ENCODE data around the gene KCNJ12. TPM values are rescaled to one million over a fixed set of nuclear protein-coding genes. Genes with fewer than 3 reads are reported as not detected.
A peak's percentile ranks its signal among the peaks of the same experiment; 100 is the strongest.
"Not testable (repeated sequence)": the region's sequence is repeated elsewhere in the genome, so short reads cannot be mapped to it uniquely, and the experiment has no call there.

KCNJ12 gene
- 1 to 10 TPM; 1.2 to 3.8 (median 2.0) TPM for total RNA-seq

DNA sequence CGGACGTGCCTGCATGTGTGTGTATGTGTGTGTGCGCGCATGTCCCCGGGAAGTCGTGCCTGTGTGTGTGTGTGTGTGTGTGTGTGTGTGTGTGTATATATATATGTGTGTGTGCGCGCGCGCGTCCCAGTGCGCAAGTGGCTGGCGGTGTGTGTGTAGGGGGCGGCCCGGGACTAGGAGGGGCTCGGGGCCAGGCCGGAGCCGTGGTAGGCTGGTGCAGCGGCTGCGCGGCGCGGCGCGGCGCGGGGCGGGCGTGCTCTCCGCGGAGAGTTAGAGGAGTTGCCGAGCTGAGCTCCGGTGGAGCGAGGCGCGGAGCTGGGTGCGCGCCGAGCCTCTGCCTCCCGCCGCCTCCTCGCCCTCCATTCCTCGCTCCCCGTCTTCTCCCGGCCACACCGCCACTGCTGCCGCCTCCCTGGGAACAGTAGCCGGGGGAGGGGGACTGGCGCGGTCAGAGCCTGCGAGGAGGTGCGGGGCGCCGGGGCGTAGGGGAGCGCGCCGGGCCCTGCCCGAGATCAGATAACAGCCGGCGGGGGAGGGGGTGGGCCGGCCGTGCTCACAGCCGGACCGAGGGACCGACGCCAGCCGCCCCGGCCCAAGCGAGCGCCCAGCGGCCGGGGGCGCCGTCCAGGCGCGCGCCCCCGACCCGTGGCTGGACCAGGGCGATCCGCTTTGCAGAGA lies at the start of gene KCNJ12:
KCNJ12 (plus strand) TSS at position 277 of the 678 bp plus-strand sequence. CDS start 38,986 bp downstream, outside the sequence.
- H3K36me3 ChIP-seq = no peaks in the 10 kb centered on the region
- DNase-seq (peak in 1 of 2 donors; percentile 89), ATAC-seq (ENCODE audit: low FRiP score in 2 of 2) (peak in 1 of 2 donors; percentile 72)
- H3K9me3 ChIP-seq = no peaks in the 10 kb centered on the region
- peaks cover 15 to 29% (median 23%) of the 10 kb centered on the region in 4 donors for H3K4me1 ChIP-seq
- no peak for TF ChIP-seq POLR2A (IDR thresholded peaks at IDR 0.05)
- TF ChIP-seq EP300 (IDR thresholded peaks at IDR 0.05) = no peak
- TF ChIP-seq, protein P1, sequence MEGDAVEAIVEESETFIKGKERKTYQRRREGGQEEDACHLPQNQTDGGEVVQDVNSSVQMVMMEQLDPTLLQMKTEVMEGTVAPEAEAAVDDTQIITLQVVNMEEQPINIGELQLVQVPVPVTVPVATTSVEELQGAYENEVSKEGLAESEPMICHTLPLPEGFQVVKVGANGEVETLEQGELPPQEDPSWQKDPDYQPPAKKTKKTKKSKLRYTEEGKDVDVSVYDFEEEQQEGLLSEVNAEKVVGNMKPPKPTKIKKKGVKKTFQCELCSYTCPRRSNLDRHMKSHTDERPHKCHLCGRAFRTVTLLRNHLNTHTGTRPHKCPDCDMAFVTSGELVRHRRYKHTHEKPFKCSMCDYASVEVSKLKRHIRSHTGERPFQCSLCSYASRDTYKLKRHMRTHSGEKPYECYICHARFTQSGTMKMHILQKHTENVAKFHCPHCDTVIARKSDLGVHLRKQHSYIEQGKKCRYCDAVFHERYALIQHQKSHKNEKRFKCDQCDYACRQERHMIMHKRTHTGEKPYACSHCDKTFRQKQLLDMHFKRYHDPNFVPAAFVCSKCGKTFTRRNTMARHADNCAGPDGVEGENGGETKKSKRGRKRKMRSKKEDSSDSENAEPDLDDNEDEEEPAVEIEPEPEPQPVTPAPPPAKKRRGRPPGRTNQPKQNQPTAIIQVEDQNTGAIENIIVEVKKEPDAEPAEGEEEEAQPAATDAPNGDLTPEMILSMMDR (IDR thresholded peaks at IDR 0.05) = no peak
- no peak for TF ChIP-seq POLR2AphosphoS5 (IDR thresholded peaks at IDR 0.05)
- peak within 1 kb of the TSS in 1 of 4 donors; percentile 46 for H3K27ac ChIP-seq
- WGBS, 2 donors = 0 to 5% methylated on average over 6 to 46 of the region's 82 CpGs
- peak within 1 kb of the TSS; percentile 20 to 54 (median 48) for H3K4me3 ChIP-seq
- H3K27me3 ChIP-seq = peaks cover 0 to 25% (median 11%) of the 10 kb centered on the region in 4 donors

DNA sequence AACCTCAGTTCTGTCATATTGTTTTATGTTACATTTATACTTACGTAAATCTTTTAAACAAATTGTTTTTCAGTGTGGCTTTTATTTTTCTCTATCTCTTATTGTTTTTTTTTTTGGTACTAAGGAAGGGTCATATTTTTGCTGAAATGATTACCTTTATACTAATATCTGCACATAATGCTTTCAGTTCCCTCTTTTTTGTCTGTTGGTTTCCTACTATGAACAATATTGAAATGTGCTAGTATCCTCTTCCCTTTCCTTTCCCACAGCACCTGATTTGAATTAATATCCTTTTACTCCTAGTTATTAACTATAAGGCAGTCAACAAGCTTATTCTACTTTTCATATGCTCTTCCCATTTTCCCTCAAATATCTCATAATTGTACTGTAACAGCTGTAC lies 48.2 kb upstream of the KCNJ12 start:
- ATAC-seq (ENCODE audit: low FRiP score in 2 of 2); H3K27me3 ChIP-seq; H3K4me1 ChIP-seq; H3K36me3 ChIP-seq; H3K27ac ChIP-seq; H3K4me3 ChIP-seq; H3K9me3 ChIP-seq; DNase-seq: not testable (repeated sequence)
- 77 to 84% methylated on average over 1 of the region's 1 CpG for WGBS, 2 donors

DNA sequence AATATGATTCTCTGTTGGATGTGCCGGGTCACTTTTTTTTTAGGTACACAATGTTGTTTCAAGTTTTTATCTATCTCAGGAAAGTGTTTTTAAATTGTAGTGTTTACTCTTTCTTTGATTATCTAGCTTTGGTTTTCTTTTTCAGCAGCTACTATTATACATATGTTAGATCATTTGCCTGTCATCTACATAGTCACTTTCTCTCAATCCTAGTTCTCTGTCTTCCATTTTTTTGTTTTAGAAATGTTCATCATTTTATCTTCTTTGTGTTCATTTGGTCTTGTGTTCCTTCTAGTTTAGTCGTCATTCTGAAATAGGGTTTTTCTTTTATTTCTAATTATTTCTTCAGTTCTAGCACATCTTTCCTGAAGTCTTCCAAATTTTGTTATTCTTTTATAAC lies 47.4 kb upstream of the KCNJ12 start:
- not testable (repeated sequence) for H3K36me3 ChIP-seq; DNase-seq; ATAC-seq (ENCODE audit: low FRiP score in 2 of 2); H3K9me3 ChIP-seq; H3K4me1 ChIP-seq; H3K27me3 ChIP-seq; H3K27ac ChIP-seq; H3K4me3 ChIP-seq
- 73 to 88% methylated on average over 2 of the region's 2 CpGs for WGBS, 2 donors

DNA sequence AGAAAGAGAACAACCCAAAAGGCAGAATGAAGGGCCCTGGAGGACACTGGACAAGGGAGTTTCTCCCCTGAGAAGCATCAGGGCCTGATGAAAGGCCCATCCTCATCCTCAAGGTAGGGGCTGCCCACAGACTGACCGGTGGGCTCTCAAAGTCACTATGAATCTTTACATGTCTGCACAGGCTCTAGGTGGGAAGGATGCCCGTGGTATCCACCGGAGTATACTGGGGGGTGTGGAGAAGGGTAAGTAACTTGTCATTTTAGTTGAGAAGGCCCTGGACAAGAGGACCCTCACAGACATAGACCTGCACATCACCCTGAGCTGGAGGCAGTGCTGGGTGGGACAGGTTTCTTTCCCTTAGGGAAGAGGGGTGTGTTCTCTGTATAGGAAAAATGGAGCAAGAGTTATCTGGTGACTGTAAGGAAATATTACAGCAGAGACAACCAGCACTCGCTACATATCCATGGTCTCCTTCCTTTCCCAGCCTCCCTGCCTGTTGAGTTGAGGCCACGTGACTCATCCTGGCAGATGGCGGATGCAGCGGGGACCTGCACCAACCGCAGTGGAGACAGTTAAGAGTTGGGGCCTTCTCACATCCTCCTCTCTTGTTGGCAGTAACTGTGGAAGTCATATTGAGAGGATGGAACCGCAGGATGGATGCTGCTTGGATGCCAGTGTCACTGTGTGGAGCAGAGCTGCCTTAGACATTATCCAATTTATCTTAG lies 45.6 kb upstream of the KCNJ12 start:
- TF ChIP-seq, protein P1 (IDR thresholded peaks at IDR 0.05) = no peak
- TF ChIP-seq POLR2A (IDR thresholded peaks at IDR 0.05) = no peak
- TF ChIP-seq POLR2AphosphoS5 (IDR thresholded peaks at IDR 0.05) = no peak
- no peak for TF ChIP-seq EP300 (IDR thresholded peaks at IDR 0.05)
- 74 to 79% methylated on average over 9 of the region's 9 CpGs for WGBS, 2 donors
- Histone ChIP-seq H3K27ac (no peak overlapping the region), H3K36me3 (no peaks in the 10 kb centered on the region), H3K4me3 (no peak overlapping the region), H3K27me3 (no peaks in the 10 kb centered on the region), H3K4me1 (no peaks in the 10 kb centered on the region), H3K9me3 (peaks cover 0 to 8% (median 0%) of the 10 kb centered on the region in 4 donors)
- peak; percentile 10 to 24 for ATAC-seq (ENCODE audit: low FRiP score in 2 of 2)
- peak in 1 of 2 donors; percentile 47 for DNase-seq

DNA sequence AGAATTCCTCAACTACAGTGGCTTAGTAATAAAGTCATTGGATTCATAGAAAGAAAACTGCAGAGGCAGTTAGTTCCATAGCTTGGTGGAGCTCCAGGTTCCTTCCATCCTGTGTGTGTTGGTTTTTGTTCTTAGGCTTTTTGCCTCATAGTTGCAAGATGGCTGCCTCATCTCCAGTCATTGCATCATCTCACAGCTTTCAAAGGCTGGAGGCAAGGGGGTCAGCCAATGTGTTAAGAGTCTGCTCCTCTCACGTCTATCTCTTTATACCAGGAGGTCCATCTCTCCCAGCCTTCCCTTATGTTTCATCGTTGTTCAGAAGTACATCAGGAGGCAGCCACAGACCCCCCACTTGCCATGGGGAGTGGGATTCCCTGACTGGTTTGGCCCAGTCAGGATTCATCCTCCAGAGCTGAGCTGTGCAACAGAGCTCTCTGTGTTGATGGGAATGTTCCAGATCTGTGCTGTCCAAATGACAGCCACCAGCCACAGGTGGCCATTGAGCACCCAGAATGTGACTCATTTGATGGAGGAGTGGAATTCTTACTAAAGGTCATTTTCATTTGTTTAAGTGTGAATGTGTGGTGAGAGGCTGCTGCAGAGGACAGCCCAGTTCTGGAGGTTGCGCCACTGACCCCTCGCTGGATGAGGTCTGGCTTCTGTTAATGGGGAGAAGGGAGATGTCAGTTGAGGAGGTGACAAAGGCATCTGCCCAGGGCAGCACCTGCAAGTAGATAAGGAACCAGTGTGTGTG lies 39.4 kb upstream of the KCNJ12 start:
- WGBS, 2 donors = 79 to 82% methylated on average over 4 of the region's 4 CpGs
- not testable (repeated sequence) for H3K27ac ChIP-seq; H3K36me3 ChIP-seq; H3K4me1 ChIP-seq; ATAC-seq (ENCODE audit: low FRiP score in 2 of 2); H3K4me3 ChIP-seq; H3K9me3 ChIP-seq; H3K27me3 ChIP-seq; DNase-seq

DNA sequence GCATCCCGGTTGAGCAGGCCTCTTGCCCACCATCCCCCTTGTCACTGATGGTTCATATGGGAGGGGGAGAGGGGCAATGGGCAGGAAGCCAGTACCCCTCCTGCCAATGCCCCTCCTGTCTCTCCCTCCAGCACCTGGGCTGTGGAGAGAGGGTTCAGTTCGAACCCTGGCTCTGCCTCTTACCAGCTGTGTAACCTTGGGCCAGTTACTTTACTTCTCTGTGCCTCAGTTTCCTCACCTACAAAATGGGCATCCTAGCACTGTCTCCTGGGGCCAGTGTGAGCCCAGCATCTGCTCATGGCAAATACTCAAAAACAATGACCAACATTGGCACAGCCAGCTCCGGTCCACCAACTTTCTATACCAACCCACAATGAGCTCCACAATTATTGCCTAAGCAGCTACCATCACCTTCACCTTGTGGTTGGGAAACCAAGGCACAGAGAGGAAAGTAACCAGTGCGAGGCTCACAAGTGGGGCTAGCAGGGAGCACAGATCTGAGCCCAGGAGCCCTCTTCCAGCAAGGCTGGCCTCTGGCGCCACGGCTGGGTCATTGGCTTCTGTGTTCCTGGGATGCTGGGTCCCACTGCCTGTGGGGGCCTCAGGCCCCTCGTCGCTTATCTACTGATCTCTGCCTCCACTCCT lies 38.1 kb upstream of the KCNJ12 start:
- H3K27me3 ChIP-seq, H3K4me3 ChIP-seq, DNase-seq, H3K27ac ChIP-seq, H3K9me3 ChIP-seq, H3K36me3 ChIP-seq, H3K4me1 ChIP-seq: not testable (repeated sequence)
- ATAC-seq (ENCODE audit: low FRiP score in 2 of 2) = peak; percentile 2 to 5
- WGBS, 2 donors = 69 to 70% methylated on average over 8 of the region's 8 CpGs
